CD14-positive monocyte (primary cell): ENCODE measurements around the gene BUB3. TPM values are rescaled to one million over a fixed set of nuclear protein-coding genes. Genes with fewer than 3 reads are reported as not detected.

Source experiments
- DNase-seq, 3 donors: peaks; one replicate each; pipeline ENCODE4 v3.0.0-alpha.2; 2011 to 2022
- H2AFZ ChIP-seq: 2 replicates; pipeline ENCODE4 v1.6.0; 2012; ENCODE audit warnings: mild to moderate bottlenecking, low read depth, low read length, inconsistent platforms; ENCODE audit not compliant: insufficient read depth, poor library complexity, severe bottlenecking
- H3K27ac ChIP-seq, 2 donors: 1 replicate in 1 of 2; 2 replicates in 1 of 2; pipeline ENCODE4 v1.5.1; 2012 to 2013; ENCODE audit warnings: low read length in 2 of 2, control low read depth in 1 of 2, inconsistent platforms in 1 of 2, low read depth in 1 of 2, mild to moderate bottlenecking in 1 of 2
- H3K27me3 ChIP-seq, 2 donors: one replicate each; pipeline versions ENCODE4 v1.6.0 to v1.6.1; 2011 to 2013; ENCODE audit warnings: low read length in 2 of 2; ENCODE audit not compliant: control insufficient read depth in 2 of 2, insufficient read depth in 2 of 2
- H3K36me3 ChIP-seq, 2 donors: replicated peaks in 1 of 2; 1 replicate in 1 of 2; 2 replicates in 1 of 2; pipeline versions ENCODE4 v1.5.1 to v1.6.1; 2012 to 2013; ENCODE audit warnings: low read length in 2 of 2, control low read depth in 1 of 2, inconsistent platforms in 1 of 2, mild to moderate bottlenecking in 1 of 2; ENCODE audit not compliant: insufficient read depth in 2 of 2, control insufficient read depth in 1 of 2
- H3K4me1 ChIP-seq, 2 donors: 1 replicate in 1 of 2; 2 replicates in 1 of 2; pipeline versions ENCODE4 v1.5.1 to v1.6.1; 2012 to 2013; ENCODE audit warnings: low read length in 2 of 2, control low read depth in 1 of 2, inconsistent platforms in 1 of 2, mild to moderate bottlenecking in 1 of 2, moderate library complexity in 1 of 2; ENCODE audit not compliant: insufficient read depth in 2 of 2, control insufficient read depth in 1 of 2
- H3K4me2 ChIP-seq: replicated peaks from 2 replicates; pipeline ENCODE3; 2012; ENCODE audit warnings: low read length, moderate library complexity, mild to moderate bottlenecking; ENCODE audit not compliant: poor library complexity, severe bottlenecking; ENCODE audit errors: extremely low read depth
- H3K4me3 ChIP-seq, 3 experiments: fragments of 200-600 bp in 1 of 3; sonication (generic) in 1 of 3; replicated peaks in 1 of 3; 1 replicate in 2 of 3; 2 replicates in 1 of 3; pipeline ENCODE4 v1.5.1; 2011 to 2013; ENCODE audit warnings: low read length in 3 of 3, mild to moderate bottlenecking in 3 of 3, control low read depth in 2 of 3, low read depth in 2 of 3, inconsistent platforms in 1 of 3, moderate library complexity in 1 of 3
- H3K79me2 ChIP-seq: 2 replicates; pipeline ENCODE4 v1.6.0; 2012; ENCODE audit warnings: mild to moderate bottlenecking, control low read depth, inconsistent platforms, low read length, moderate library complexity; ENCODE audit not compliant: insufficient read depth
- H3K9ac ChIP-seq: 2 replicates; pipeline ENCODE4 v1.6.0; 2017; ENCODE audit warnings: low read length, mild to moderate bottlenecking; ENCODE audit not compliant: insufficient read depth, poor library complexity, severe bottlenecking
- H3K9me3 ChIP-seq, 2 donors: replicated peaks in 1 of 2; 1 replicate in 1 of 2; 2 replicates in 1 of 2; pipeline versions ENCODE4 v1.5.1 to v1.6.1; 2012 to 2013; ENCODE audit warnings: low read length in 2 of 2, control low read depth in 1 of 2; ENCODE audit not compliant: control insufficient read depth in 1 of 2, insufficient read depth in 1 of 2
- H4K20me1 ChIP-seq: 2 replicates; pipeline ENCODE4 v1.6.0; 2012; ENCODE audit warnings: mild to moderate bottlenecking, low read length, control low read depth, moderate library complexity; ENCODE audit not compliant: insufficient read depth
- H3K27ac Mint-ChIP-seq, 7 donors: one replicate each; pipeline ENCODE4 v1.8.0; 2020; ENCODE audit warnings: mild to moderate bottlenecking in 7 of 7, mixed read lengths in 7 of 7, moderate library complexity in 6 of 7, inconsistent platforms in 2 of 7
- H3K27me3 Mint-ChIP-seq, 3 donors: one replicate each; pipeline ENCODE4 v1.8.0; 2021 to 2022; ENCODE audit warnings: low read depth in 3 of 3, mild to moderate bottlenecking in 3 of 3, mixed read lengths in 3 of 3, moderate library complexity in 3 of 3, inconsistent platforms in 1 of 3
- H3K36me3 Mint-ChIP-seq, 2 donors: one replicate each; pipeline ENCODE4 v1.8.0; 2020; ENCODE audit warnings: mixed read lengths in 2 of 2, inconsistent platforms in 1 of 2, mild to moderate bottlenecking in 1 of 2
- H3K4me1 Mint-ChIP-seq: one replicate; pipeline ENCODE4 v1.8.0; 2020; ENCODE audit warnings: mild to moderate bottlenecking, mixed read lengths
- H3K4me3 Mint-ChIP-seq, 2 donors: one replicate each; pipeline ENCODE4 v1.8.0; 2020; ENCODE audit warnings: mild to moderate bottlenecking in 2 of 2, mixed read lengths in 2 of 2, moderate library complexity in 1 of 2
- H3K9me3 Mint-ChIP-seq, 7 donors: one replicate each; pipeline ENCODE4 v1.8.0; 2020 to 2022; ENCODE audit warnings: mixed read lengths in 7 of 7, mild to moderate bottlenecking in 6 of 7, moderate library complexity in 6 of 7, inconsistent platforms in 2 of 7
- WGBS: methylation state at CpG from one replicate; pipeline ENCODE4 v1.1.5; 2013; ENCODE audit warnings: missing lambda C conversion rate; ENCODE audit not compliant: insufficient coverage; 5-methylcytosine and 5-hydroxymethylcytosine counted together
- intact Hi-C, 2 donors: fragments of 100-400 bp; cut with micrococcal nuclease; formaldehyde crosslinking; loops; one replicate each; pipeline versions ENCODE4 v1.15.0 to v1.15.1; 2023
- polyA plus RNA-seq, 3 donors: library from polyadenylated mRNA; depleted of rRNA in 1 of 3; unstranded in 2 of 3; stranded (reverse) in 1 of 3; fragments of 300-500 nt in 2 of 3; fragments of >200 nt in 1 of 3; fragmentation: Illumina TruSeq in 2 of 3; gene quantifications; 1 replicate in 2 of 3; 2 replicates in 1 of 3; pipeline ENCODE4 v1.2.3, GENCODE V29; 2012 to 2021
- TF ChIP-seq, protein P1 (sequence below): fragments of 200-600 bp; IDR thresholded peaks from one replicate; pipeline ENCODE4 v1.8.0; 2022; ENCODE audit warnings: antibody characterized with exemption, mild to moderate bottlenecking

The BUB3 gene
- polyA plus RNA-seq, 3 donors, result 61.2 to 96.4 (median 80.4) TPM

DNA sequence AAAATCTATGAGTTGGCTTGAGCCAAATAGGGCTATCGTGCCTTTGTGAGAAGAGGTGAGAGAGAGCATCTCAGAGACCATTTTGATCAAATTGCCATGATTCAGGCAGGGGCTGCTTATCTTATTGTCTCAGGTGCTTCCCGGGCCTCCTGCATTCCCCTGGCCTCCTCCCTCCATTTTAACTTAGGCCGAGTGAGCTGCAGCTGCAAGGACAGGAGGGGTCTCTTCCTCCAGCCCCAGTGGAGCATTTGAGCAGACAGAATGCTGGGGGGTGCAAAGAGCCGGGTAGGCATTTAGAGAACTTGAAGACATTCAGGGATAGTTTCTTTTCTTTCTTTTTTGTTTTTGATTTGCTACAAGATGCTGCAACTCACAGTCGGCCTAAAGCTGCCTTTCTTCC is 59.0 kb downstream of the BUB3 start:
- TF ChIP-seq, protein P1, sequence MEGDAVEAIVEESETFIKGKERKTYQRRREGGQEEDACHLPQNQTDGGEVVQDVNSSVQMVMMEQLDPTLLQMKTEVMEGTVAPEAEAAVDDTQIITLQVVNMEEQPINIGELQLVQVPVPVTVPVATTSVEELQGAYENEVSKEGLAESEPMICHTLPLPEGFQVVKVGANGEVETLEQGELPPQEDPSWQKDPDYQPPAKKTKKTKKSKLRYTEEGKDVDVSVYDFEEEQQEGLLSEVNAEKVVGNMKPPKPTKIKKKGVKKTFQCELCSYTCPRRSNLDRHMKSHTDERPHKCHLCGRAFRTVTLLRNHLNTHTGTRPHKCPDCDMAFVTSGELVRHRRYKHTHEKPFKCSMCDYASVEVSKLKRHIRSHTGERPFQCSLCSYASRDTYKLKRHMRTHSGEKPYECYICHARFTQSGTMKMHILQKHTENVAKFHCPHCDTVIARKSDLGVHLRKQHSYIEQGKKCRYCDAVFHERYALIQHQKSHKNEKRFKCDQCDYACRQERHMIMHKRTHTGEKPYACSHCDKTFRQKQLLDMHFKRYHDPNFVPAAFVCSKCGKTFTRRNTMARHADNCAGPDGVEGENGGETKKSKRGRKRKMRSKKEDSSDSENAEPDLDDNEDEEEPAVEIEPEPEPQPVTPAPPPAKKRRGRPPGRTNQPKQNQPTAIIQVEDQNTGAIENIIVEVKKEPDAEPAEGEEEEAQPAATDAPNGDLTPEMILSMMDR, result no peak
- intact Hi-C loops, result no loop called here
- no peaks in the 10 kb centered on the region for H3K27me3 ChIP-seq
- Mint-ChIP-seq H3K36me3 (peaks cover 0 to 10% of the 10 kb centered on the region in 2 donors), H3K9me3 (peaks cover 8 to 26% (median 13%) of the 10 kb centered on the region in 7 donors), H3K27ac (no peak overlapping the region), H3K4me1 (no peaks in the 10 kb centered on the region), H3K4me3 (no peak overlapping the region), H3K27me3 (peaks cover 1 to 2% (median 2%) of the 10 kb centered on the region in 3 donors)
- H3K4me2 ChIP-seq, result no peak overlapping the region
- H3K4me3 ChIP-seq, result no peak overlapping the region
- H4K20me1 ChIP-seq, result no peaks in the 10 kb centered on the region
- H3K36me3 ChIP-seq, result no peaks in the 10 kb centered on the region
- H2AFZ ChIP-seq, result no peak overlapping the region
- 90% methylated on average over 2 of the region's 5 CpGs for WGBS
- H3K9me3 ChIP-seq, result peaks cover 4 to 9% of the 10 kb centered on the region in 2 donors
- no peaks in the 10 kb centered on the region for H3K4me1 ChIP-seq
- H3K79me2 ChIP-seq, result no peaks in the 10 kb centered on the region
- no peak for DNase-seq
- H3K9ac ChIP-seq, result no peak overlapping the region
- no peak overlapping the region for H3K27ac ChIP-seq

Other genes with a start within 250 kb of the BUB3 start
- gene FAM24A, start 243.8 kb upstream of the BUB3 start, polyA plus RNA-seq, result not detected
- 1 to 10 TPM; 2.2 to 2.9 (median 2.7) TPM for gene C10orf88, start 200.2 kb upstream of the BUB3 start, polyA plus RNA-seq
- 1 to 10 TPM; 3.5 to 4.7 (median 4.2) TPM for gene PSTK, start 174.0 kb upstream of the BUB3 start, polyA plus RNA-seq
- 10 to 100 TPM in 1 of 3 donors, 1 to 10 TPM in 2; 8.6 to 12.8 (median 9.8) TPM for gene IKZF5, start 145.6 kb upstream of the BUB3 start, polyA plus RNA-seq
- 10 to 100 TPM in 1 of 3 donors, 1 to 10 TPM in 2; 3.9 to 14.7 (median 7.5) TPM for gene ACADSB, start 145.4 kb upstream of the BUB3 start, polyA plus RNA-seq
- not detected for gene HMX3, start 18.4 kb upstream of the BUB3 start, polyA plus RNA-seq
- gene HMX2, start 6.3 kb upstream of the BUB3 start, polyA plus RNA-seq, result not detected